Cortex of kidney (tissue), 1 donor: Measurements from ENCODE around the gene CFAP74.

Source experiments
- DNase-seq: peaks from one replicate; lab custom pipeline; 2025; lab: John Stamatoyannopoulos, UW

CFAP74 gene

GRCh38 chr1:2021550-2021949 is 18.0 kb upstream of the CFAP74 start:
- no peak for DNase-seq

GRCh38 chr1:2020310-2020655 is 16.7 kb upstream of the CFAP74 start:
- DNase-seq = no peak

- DNase-seq = no peak
Measured at GRCh38 chr1:2019571-2020309, 16.2 kb upstream of the CFAP74 start.

GRCh38 chr1:2019172-2019543 is 15.6 kb upstream of the CFAP74 start, which contains the start of gene GABRD:
Gene GABRD, plus strand, starts transcription at chr1:2019345. Its CDS starts 79 bp downstream, at chr1:2019424.
- DNase-seq = no peak

GRCh38 chr1:2018217-2019171 is 14.9 kb upstream of the CFAP74 start:
- DNase-seq = no peak

GRCh38 chr1:2016123-2016522 is 12.5 kb upstream of the CFAP74 start:
- DNase-seq = no peak

GRCh38 chr1:2014741-2015735 is 11.5 kb upstream of the CFAP74 start:
- DNase-seq = no peak

- no peak for DNase-seq
Measured at GRCh38 chr1:2014181-2014580, 10.6 kb upstream of the CFAP74 start.

GRCh38 chr1:2009101-2010053 is 5.8 kb upstream of the CFAP74 start:
- DNase-seq = no peak

GRCh38 chr1:2004856-2005255 is 1.3 kb upstream of the CFAP74 start:
- no peak for DNase-seq

GRCh38 chr1:2001773-2002411 is 1.7 kb downstream of the CFAP74 start:
- no peak for DNase-seq

GRCh38 chr1:2000850-2001249 is 2.7 kb downstream of the CFAP74 start:
- DNase-seq = no peak

GRCh38 chr1:2000432-2000831 is 3.2 kb downstream of the CFAP74 start:
- DNase-seq = no peak

GRCh38 chr1:1997576-1997975 is 6.0 kb downstream of the CFAP74 start:
- no peak for DNase-seq

GRCh38 chr1:1996207-1996651 is 7.4 kb downstream of the CFAP74 start:
- DNase-seq = no peak

GRCh38 chr1:1994536-1994935 is 9.1 kb downstream of the CFAP74 start:
- DNase-seq = no peak

- DNase-seq = no peak
Measured at GRCh38 chr1:1990222-1990621, 13.4 kb downstream of the CFAP74 start.

- DNase-seq = no peak
Measured at GRCh38 chr1:1989789-1990188, 13.8 kb downstream of the CFAP74 start.

- no peak for DNase-seq
Measured at GRCh38 chr1:1989102-1989542, 14.5 kb downstream of the CFAP74 start.
